DND-41 (cell line): Measurements from ENCODE around the gene NFASC.

Experiments used
- CTCF ChIP-seq: IDR thresholded peaks from 2 replicates; pipeline ENCODE4 v1.5.1; 2012; ENCODE audit warnings: borderline replicate concordance, low read length, moderate library complexity, mild to moderate bottlenecking; ENCODE audit not compliant: poor library complexity, severe bottlenecking; ENCODE audit errors: extremely low read depth
- EZH2 ChIP-seq: IDR thresholded peaks from 3 replicates; pipeline ENCODE4 v1.6.1; 2012; ENCODE audit warnings: borderline replicate concordance, low read depth, mild to moderate bottlenecking, moderate library complexity, low read length, inconsistent platforms; ENCODE audit not compliant: severe bottlenecking

- no peak for TF ChIP-seq CTCF
- TF ChIP-seq EZH2: no peak
Observed at GRCh38 chr1:204852854-204853253, 17.8 kb upstream of the NFASC start.
